Activated T-helper 1 cell treated with Interleukin-2 at 50 U/mL for 16 hours (primary cell): ENCODE results near the gene CHN2.
"Not testable (repeated sequence)": the region's sequence is repeated elsewhere in the genome, so short reads cannot be mapped to it uniquely, and the experiment has no call there.

Experiments used
- DNase-seq: peaks from one replicate; pipeline ENCODE4 v3.0.0-alpha.2; 2020; ENCODE audit warnings: low read depth

CHN2 gene

GRCh38 chr7:29496355-29497020 is 301.9 kb downstream of the CHN2 start:
- no peak for DNase-seq

GRCh38 chr7:29499932-29500331 is 305.4 kb downstream of the CHN2 start:
- no peak for DNase-seq

GRCh38 chr7:29500719-29501118 is 306.1 kb downstream of the CHN2 start:
- no peak for DNase-seq

DNA sequence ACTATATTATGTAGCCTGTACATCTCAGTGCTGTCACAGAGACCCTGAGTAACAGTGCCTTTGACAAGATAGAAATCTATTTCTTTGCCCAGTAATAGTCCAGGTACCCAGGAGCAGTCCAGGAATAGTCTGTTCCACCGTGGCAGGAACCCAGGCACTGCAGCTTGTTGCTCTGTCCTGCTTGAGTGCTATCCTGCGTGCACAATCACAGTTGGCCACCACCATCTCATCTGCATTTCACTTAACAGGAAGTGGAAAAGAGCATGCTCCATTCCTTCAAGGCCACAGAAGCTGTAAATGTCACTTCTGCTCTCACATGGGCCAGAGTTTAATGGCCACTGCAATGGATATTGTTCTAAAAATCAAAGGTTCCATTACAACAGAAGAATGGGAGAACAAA is 307.6 kb downstream of the CHN2 start:
- no peak for DNase-seq

- no peak for DNase-seq
Measured at GRCh38 chr7:29505931-29506330, 311.4 kb downstream of the CHN2 start.

GRCh38 chr7:29508608-29509007 is 314.0 kb downstream of the CHN2 start:
- DNase-seq = no peak

DNA sequence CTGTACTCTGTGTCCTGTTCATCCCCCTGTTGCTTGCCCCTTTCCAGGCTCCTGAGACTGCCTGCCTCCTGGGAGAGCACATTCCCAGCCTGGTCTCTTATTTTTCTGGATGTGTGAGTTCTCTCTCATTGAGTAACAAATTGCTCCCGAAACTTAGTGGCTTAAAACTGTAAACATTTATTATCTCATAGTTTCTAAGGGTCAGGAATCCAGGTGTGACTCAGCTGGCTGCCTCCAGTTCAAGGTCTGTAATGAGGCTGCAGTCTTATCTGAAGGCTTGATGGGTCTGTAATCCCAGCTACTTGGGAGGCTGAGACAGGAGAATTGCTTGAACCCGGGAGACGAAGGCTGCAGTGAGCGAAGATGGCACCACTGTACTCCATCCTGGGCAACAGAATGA is 315.5 kb downstream of the CHN2 start:
- no peak for DNase-seq

DNA sequence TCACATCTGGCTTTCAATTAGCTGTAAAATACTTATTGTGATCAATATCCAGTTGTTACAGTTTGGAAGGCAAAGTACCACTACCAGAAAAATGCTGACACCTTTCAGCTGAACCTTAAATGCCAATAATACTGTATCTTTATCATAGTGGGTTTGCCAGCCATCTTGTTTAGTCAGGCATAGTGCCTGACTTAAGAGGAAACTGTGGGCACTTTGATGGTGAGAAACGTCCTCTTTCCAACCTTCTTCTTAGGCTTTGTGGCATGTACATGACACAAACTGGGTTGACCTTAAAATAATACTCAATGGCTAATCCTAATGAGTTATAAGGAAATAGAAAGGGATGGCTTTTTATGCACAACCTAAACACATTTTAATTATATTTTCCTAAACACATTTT is 316.8 kb downstream of the CHN2 start:
- DNase-seq = no peak

DNA sequence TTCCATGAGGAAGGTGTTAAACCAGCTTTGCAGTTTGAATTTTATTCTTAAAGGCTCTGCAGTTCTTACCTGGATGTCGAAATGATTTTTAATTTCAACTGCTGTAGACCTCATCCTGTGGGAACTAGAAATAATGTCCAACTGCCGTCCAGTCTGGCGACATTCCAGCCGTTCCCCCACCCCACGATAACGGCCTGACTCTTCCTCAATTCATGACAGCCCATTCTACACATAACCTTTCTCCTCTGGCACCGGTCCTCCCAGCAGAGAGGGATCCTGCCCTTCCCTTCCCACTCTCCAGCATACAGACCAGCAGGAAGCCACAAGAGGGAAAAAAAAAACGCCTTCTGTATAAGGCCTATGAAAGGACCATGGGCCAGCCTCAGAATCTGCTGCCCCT is 317.3 kb downstream of the CHN2 start:
- DNase-seq = no peak

DNA sequence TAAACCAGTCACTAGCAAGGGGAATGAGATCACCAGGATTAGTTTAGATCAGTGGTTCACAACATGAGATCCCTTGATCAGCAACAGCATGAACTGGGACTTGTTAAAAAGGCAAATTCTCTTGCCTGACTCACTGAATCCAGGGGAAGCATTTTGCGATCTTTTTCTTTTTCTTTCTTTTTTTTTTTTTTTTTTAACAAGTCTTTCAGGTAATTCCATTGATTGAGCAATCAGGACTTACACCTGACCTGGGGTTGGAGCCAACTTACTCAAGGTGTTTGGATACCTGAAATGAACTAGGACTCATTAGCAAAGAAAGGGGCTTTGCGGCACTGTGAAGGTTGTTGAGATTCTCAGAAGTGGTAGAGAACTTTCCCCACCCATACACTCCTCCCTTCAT is 321.9 kb downstream of the CHN2 start:
- DNase-seq = no peak

DNA sequence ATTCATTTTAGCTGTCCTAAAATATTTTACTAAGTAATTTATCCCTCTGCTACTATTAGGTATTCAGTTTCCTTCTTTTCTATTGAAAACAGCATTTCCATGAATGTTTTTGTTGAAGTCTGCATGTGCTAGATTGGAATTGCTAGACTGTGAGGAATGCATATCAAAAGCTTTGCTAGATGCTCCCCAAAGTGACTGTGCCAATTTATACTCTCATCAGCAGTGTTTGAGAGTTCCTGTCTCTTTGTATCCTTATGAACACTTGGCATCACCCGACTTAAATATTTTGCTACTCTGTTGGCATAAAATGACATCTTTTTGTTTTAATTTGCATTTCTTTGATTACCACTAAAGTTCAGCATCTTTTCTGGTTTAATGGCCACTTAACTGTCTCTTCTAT is 324.0 kb downstream of the CHN2 start:
- no peak for DNase-seq

DNA sequence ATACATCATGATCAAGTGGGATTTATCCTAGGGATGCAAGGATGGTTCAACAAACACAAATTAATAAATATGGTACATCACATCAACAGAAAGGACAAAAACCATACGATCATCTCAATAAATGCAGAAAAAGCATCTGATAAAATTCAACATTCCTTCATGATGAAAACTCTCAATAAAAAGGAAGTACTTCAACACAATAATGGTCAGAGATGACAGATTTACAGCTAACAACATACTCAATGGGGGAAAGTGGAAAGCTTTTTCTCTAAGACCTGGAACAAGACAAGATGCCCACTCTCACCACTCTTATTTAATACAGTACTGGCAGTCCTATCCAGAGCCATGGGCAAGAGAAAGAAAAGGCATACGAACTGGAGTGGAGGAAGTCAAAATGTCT is 329.2 kb downstream of the CHN2 start:
- no peak for DNase-seq

GRCh38 chr7:29527505-29528108 is 333.0 kb downstream of the CHN2 start:
- no peak for DNase-seq

DNA sequence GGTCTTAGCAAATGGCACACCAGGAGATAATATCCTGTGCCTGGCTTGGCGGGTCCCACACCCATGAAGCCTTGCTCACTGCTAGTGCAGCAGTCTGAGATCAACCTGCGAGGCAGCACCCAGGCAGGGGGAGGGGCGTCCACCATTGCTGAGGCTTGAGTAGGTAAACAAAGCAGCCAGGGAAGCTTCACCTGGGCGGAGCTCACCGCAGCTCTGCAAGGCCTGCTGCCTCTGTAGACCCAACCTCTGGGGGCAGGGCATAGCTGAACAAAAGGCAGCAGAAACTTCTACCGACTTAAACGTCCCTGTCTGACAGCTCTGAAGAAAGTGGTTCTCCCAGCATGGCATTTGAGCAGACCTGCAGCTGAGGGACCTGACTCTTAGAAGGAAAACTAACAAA is 334.0 kb downstream of the CHN2 start:
- not testable (repeated sequence) for DNase-seq
